ENCODE measurements around the gene LHFPL2.
"Not testable (repeated sequence)": the region's sequence is repeated elsewhere in the genome, so short reads cannot be mapped to it uniquely, and the experiment has no call there.

Gene LHFPL2

DNA sequence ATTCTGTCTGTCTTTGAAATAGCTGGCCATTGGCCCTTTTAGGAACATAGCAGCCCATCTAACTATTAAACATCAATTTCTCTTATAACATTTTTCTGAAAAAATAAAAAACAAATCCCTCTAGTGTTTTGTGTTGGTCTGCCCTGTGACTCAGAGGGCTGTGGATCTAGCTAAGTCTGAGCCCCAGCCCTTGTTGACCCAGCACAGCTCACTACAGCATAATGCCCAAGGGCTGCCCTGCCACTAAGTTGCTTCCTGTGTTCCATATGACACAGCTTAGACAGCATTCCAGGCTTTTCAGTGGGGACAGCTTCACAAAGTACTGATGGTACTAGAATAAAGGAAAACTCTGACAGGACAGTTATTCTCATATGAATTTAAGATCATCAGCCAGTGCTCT is 152.2 kb downstream of the LHFPL2 start:
- no peak for DNase-seq

DNA sequence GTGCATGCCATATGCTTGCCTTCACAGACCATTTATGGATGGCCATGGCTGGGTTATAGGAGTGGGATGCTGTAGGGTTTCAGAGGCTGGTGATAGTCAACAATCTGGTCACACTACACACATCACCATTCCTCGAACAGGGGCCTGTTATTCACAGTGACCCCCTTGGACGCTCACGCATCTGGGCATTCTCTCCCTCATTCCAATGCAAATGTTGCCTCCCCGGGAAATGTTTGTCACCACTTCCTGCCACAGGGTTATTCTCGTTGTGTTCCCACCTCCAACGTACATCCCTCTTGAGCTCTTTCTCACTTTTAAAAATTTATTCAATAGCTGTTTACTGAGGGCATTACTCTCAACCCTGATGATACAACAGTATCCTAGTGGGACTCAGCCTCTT is 152.8 kb downstream of the LHFPL2 start:
- DNase-seq = no peak

DNA sequence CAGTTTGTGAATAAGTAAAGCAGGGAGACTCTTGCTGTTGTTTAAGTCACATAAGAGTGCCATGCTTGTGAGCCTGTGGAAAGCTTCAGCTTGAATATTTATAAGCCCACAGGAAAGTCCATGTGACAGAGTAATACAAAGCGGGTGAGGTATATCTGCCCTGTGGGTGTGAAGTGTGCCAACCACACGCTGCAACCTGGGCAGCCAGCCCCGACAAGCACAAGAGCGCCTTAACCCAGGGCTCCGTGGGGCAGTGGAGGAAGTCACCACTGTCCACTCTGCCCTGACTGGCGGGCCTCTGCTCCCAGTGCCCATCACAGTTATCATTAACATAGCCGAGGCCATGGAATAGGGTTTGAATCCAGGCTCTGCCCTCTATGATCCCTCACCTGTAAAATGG is 155.9 kb downstream of the LHFPL2 start:
- no peak for DNase-seq

DNA sequence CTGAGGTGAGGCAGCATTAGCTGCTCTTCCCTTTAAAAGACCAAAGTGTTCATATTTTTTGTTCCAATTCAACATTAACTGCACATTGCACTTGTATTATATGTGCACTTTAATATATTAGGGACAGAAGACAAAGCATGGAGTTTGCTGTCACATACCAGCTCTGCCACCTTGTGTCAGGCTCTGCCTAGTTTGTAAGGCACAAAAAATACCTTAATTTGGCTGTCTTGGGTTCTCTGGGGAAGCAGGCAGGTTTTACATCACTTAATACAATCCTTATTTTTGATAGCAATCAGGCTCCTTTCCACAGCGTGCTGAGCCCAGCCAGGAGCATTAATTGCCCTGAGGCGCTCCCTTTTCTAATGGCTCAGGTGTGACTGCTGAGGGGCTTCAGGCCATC is 156.3 kb downstream of the LHFPL2 start:
- no peak for DNase-seq

DNA sequence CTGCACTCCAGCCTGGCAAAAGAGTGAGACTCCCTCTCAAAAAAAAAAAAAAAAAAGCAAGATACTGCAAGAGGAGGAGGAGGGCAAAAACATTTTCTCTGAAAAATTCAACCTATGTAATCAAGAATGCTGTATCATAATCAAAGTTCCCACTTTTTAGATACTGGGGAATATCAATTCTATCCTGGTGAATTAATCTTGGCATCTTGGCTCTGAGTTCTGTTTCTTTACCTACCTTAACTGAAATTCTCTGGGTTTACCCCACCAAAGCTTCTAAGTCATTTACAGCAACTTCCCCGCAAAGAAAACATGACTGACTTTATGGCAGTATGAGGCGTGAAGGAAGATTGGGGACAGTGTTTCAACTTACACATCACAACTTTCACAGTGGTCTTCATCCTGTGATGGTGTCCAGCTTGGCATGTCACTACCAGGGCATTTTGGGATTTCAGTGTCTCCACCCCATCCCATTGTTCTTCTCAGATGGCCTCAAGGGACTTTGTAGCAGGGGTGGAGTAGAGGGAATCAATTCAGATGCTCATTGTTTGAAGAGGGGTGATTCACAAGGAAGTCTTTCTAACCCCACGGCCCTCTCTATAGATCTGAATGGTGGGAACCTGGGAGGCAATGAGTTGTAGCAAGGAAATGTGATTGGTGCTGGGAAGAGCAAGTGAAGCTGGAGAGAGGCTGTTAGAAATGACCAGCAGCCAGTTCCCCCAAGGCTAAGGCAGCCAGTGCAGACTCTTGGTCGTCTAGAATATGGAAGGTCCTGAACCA is 157.7 kb downstream of the LHFPL2 start:
- DNase-seq = no peak

DNA sequence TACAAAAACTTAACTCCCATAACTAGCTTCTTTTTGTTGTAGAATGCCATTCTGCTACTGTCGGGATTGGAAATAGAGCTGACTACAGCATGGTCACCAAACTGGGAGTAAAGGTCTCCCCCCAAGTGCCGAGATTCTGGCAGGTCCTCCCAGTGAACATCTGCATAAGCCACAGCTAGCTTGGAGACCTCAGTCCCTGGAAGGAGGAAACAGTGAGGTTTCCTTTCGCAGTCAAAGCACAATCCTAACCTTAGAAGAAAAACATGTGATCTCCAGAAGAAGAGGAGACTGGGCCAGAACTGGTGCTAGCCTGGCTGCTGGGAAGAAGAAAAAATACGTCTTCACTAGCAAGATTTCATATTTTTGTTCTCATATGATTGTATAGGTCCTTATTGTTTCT is 160.7 kb downstream of the LHFPL2 start:
- DNase-seq = no peak

DNA sequence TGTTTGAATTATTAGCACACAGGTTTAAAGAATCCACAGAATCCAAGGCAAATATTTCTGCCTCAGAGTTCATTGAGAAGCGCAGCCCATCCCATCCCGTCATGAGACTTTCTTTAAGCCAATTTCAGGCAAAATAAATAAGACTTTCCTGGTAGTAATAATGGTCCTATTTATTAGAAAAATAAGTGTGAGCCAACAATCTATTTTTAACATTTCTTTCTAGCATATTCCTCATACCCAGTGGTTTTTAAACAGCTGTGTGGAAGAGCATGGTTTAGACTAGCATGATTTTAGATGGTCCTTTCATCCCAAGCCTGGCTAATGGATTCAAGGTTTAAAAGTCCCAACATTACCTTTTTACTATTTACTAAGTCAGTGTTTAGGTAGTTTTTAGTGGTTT is 162.4 kb downstream of the LHFPL2 start:
- no peak for DNase-seq

DNA sequence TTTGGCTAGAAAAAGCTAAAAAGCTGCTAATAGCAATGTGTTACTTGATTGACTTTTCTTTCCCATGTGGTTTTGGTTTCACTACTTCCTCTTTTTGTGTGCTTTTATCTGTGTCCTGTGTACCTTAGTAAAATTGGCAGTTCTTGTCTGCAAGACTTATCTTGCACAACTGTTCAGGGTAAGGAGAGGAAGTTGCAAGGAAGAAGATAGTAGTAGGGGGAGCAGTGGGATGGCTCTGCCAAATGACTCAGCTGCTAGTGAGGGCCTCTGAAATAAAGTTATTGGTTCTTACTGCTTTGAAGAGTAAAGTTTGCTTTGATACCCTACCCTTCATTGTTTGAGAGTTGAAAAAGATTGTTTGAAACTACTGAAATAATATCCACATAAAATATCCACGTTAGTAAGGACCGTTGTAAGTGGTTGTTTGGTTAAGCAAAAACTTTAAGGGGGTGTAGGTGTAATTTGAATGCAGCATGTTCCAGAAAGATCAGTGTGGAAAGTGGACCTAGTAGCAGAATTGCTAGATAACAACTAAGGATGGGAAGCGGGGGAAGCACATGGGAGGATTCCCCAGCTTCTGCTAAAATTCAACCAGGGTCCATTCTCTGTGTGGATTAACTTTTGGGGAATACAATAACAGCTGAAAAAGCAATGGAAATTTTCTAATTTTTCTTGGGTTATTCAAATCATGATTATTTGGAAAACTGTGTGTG is 164.6 kb downstream of the LHFPL2 start:
- DNase-seq = no peak

DNA sequence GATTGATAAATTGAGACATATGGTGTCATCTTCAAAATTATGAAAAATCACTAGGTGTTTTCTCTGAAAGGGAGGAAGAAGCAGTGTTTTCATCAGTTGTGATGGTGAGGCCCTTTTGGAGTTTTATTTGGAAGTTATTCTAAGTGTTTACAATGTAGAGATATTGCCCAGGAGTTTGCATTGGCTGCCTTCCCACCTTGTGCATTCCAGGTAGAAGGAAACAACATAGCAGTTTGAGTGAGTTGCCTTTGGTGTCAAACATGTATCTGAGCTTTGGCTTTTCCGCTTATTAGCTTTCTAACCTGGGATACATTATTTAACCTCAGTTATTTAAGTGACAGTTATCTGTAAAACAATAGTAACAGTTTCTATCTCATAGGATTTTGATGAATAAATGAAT is 165.6 kb downstream of the LHFPL2 start:
- no peak for DNase-seq

DNA sequence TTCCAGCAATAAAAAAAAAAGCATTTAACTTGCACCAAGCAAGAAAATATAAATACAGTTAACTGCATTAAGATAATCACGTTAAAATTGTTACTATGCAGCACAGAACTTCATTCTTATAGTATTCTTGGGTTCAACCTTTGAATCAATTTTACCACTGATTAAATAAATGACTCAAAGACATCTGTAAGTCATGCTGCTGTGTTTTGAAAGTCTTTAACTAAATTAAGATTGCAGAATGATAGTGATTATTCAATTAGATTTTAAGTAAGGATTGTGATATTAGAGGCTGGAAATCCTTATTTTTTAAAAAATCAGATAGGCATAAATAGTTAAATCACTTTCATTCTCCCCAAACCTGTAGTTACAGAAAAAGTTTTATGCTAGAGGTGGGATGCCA is 171.8 kb downstream of the LHFPL2 start:
- no peak for DNase-seq

DNA sequence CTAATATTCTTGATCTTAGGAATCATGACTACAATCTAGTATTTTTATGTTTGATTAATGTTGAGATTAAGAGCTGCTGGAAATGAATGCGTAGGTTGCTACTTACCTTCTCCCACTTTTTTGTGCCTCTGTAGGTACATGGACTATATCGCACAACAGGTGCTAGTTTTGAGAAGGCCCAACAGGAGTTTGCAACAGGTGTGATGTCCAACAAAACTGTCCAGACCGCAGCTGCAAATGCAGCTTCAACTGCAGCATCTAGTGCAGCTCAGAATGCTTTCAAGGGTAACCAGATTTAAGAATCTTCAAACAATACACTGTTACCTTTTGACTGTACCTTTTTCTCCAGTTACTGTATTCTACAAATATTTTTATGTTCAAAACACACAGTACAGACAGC is 173.2 kb downstream of the LHFPL2 start:
- no peak for DNase-seq

DNA sequence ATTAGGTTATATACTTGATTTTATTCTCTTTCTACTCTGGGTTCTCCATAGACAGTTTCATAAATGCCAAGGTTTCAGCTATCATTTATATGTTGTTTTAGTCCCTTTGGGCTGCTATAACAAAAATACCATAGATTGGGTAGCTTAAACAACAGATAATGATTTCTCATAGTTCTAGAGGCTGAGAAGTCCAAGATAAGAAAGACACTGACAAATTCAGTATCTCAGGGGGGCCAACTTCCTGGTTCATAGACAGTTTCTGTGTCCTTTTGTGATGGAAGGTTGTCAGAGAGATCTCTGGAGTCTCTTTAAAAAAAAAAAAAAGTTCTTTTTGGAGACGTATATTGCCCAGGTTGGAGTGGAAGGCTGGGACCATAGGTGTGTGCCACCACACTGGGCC is 174.8 kb downstream of the LHFPL2 start:
- DNase-seq = no peak

DNA sequence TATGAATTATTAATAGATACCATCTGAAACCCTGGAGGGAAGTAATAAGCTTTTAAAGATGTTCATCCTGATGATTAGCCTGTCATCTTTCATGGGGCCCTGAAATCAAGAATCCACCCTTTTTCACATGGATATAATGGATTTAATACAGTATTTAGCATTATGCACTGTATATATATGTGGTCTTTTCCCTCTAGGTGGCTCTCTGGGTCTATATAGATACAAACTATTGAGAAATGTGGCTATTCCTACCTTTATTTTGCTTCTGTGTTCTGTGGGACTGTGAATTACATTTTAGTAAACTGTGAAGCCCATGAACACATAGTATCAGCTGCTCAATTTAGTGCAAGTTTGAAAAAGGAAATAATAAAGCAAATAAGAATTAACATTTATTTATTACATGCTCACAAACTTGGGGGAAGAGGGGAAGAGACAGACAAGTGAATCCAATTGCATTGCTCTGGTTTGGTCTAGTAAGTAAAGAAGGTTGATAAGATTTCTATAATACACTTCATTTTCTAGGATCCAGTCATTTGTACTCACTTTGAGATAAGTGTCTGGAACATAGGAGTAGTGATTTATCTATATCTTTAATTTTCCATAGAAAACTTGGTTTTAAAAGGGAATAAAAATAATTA is 176.0 kb downstream of the LHFPL2 start:
- DNase-seq = no peak

DNA sequence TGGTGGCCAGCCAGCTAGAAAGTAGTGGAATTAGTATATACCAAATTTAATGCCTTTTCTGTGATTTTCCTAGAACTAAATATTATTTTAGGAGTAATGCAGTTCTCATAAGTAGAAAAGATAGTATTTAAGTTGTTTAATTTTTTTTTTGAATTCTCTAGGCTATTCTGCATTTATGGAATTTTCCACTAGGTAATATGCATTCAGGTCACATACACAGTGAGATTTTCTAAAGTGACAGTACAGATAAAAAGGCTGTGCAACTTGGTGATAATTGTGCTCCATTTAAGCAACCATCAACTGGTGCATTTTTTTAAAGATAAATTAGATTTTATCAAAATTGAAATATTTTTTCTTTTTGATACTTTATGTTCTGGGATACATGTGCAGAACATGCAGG is 176.7 kb downstream of the LHFPL2 start:
- no peak for DNase-seq

DNA sequence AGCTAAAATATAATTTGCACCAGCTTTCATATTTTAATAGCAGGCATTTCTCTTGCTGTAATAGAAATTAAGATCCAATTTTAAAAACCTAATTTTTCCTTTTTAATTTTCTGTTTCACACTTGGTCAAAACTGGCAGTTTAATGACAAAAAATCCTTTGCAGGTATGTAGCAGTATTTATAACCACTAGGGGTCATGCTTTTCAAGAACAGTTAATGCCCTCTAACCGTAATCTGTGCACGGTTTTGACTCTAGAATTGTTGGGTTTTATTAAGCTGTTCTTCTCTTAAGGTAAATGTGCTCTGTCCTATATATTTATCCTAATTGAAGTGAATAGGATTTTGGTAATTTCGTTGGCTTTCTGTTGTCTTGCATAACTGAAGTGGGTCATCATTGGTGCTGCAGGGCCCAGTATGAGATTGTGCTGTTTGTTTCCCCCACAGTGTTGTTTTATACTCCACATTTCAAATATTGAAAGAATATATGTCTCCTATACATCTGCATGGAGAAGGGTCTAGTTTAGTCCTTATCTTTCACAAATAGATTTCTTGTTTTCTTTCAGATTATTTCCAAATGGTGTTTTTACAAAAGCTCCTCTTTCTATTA is 180.7 kb downstream of the LHFPL2 start:
- DNase-seq = no peak

DNA sequence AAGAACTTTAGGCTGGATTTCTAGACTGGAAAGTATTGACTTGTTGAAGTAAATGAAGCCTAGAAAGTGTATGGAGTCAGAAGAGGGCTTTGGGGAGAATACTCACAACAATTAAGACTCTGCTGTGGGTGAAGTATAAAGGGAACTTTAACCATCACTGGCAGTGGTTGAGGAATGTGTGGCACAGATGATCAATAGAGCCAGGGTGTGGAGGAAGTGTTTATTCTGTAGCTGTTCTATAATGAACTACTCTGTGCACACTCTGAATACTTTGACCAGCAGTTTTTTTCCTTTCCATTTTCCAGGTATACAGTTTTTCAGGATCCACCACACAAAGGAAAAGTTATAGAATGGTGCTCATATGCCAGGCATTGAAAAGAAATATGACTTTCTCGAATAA is 181.4 kb downstream of the LHFPL2 start:
- no peak for DNase-seq

DNA sequence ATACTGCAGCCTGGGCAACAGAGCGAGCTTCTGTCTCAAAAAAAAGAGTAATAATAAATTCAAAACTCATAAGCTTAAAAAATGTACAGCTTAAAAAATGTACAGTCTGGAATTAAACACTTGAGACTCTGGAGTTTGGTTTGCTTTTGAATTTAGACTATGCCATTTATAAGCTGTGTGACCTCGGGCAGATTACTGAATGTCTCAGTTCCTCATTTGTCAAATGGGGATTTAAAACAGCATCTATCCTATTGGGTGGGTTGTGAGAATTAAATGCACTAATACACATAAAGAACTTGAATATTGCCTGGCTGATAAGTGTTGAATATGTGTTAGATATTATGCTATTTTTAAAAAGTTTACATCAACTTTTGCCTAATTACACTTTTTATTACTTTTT is 189.7 kb downstream of the LHFPL2 start:
- no peak for DNase-seq

DNA sequence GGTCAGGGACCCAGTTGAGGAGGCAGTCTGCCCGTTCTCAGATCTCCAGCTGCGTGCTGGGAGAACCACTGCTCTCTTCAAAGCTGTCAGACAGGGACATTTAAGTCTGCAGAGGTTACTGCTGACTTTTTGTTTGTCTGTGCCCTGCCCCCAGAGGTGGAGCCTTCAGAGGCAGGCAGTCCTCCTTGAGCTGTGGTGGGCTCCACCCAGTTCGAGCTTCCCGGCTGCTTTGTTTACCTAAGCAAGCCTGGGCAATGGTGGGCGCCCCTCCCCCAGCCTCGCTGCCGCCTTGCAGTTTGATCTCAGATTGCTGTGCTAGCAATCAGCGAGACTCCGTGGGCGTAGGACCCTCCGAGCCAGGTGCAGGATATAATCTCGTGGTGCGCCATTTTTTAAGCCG is 191.1 kb downstream of the LHFPL2 start:
- not testable (repeated sequence) for DNase-seq

DNA sequence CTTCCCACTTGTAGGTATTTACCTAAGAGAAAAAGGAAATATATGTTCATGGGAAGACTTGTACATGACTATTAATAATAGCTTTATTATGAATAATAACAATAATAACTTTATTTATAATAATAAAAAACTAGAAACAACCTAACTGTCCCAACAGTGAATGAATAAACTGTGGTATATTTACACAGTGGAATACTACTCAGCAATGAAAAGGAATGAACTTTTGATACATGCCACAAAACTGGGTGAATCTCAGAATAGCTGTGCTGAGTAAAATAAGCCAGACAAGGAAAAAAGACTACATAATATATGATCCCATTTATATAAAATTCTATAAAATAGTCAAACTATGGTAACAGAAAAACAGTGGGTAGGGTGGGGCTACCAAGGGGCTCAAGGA is 199.5 kb downstream of the LHFPL2 start:
- no peak for DNase-seq

DNA sequence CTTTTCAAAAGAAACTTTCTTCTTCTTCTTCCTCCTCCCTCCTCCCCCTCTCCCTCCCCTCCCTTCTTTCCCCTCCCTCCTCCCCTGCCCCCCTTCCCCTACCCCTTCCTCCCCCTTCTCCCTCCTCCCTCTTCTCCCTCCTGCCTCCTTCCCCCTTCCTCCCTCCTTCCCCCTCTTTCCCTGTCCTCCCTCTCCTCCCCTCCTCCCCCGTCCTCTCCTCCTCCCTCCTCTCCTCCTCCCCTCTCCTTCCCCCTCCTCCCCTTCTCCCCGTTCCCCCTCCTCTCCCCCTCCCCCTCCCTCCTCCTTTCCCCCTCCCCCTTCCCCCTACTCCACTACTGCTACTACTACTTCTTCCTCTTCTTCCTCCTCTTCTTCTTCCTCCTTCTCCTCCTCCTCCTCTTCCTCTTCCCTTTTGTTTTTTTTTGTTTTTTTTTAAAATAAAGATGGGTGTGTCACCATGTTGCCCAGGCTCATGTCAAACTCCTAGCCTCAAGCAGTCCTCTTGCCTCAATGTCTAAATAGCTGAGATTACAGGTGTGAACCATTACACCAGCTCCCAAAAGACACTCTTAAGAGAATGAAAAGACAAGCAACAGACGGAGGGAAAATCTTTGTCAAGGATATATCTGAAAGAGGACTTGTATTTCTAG is 200.7 kb downstream of the LHFPL2 start:
- DNase-seq = no peak

Data from activated T-cell treated with anti-CD3 and anti-CD28 coated beads for 4 hours (primary cell).